Measurements from ENCODE around the gene CSNK1D. TPM values are rescaled to one million over a fixed set of nuclear protein-coding genes. Genes with fewer than 3 reads are reported as not detected.

Gene CSNK1D
- total and polyA plus RNA-seq, 4 donors = 72.7 to 160 (median 123) TPM

GRCh38 chr17:82253179-82253544 lies 20.3 kb downstream of the CSNK1D start:
- WGBS, 2 donors = 96 to 98% methylated on average over 12 of the region's 12 CpGs
- ATAC-seq (ENCODE audit: insufficient read depth, low FRiP score) (no peak), DNase-seq (no peak)
- Histone ChIP-seq H3K4me1 (ENCODE audit: control insufficient read depth in 5 of 5, insufficient read depth in 5 of 5, low read length in 5 of 5) (no peaks in the 10 kb centered on the region), H3K9me3 (ENCODE audit: control insufficient read depth in 4 of 4, insufficient read depth in 3 of 4, low read length in 3 of 4) (no peaks in the 10 kb centered on the region), H3K27me3 (ENCODE audit: control insufficient read depth in 3 of 3, insufficient read depth in 3 of 3, low read length in 2 of 3) (no peaks in the 10 kb centered on the region), H3K4me3 (no peak overlapping the region), H3K9ac (ENCODE audit: insufficient read depth in 1 of 2, low read length in 2 of 2) (no peak overlapping the region), H3K36me3 (ENCODE audit: control insufficient read depth in 4 of 4, insufficient read depth in 4 of 4, low read length in 4 of 4) (peaks cover 38 to 77% (median 61%) of the 10 kb centered on the region in 4 donors), H3K27ac (ENCODE audit: low read depth in 1 of 2, low read length in 1 of 2) (no peak overlapping the region)
- TF ChIP-seq CTCF (IDR thresholded peaks at IDR 0.05; ENCODE audit: control extremely low read depth, extremely low read depth) = no peak

DNA sequence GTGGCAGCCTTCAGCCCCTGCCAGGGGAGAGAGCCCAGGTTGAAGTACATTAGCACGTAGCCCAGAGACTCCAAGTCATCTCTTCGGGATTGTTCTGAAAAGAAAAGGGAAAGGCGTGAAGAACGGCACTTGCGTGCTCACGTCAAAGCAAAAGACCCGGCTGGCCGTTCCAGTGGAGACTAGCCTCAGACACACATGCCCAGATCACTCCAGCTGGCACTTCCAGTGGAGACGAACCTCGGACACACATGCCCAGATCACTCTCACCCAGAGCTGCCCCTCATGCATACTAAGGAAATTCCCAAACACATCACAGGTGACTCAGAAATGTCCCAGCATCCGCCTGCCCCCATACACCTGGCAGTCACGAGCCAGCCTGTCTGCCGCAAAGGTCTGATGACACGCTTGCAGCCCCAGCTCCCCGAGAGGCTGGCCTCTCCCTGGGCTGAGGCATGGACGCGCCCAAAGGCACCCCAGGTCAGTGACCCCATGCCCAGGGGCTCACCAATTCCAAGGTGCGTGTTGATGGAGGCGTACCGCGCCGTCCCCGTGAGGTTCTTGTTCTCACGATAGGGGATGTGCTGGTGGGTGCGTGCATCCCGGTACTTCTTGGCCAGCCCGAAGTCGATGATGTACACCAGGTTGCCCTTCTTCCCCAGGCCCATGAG lies 20.9 kb downstream of the CSNK1D start:
- no peaks in the 10 kb centered on the region for H3K27me3 ChIP-seq (ENCODE audit: control insufficient read depth in 3 of 3, insufficient read depth in 3 of 3, low read length in 2 of 3)
- 96 to 97% methylated on average over 28 of the region's 28 CpGs for WGBS, 2 donors
- H3K27ac ChIP-seq (ENCODE audit: low read depth in 1 of 2, low read length in 1 of 2) = no peak overlapping the region
- DNase-seq (no peak), ATAC-seq (ENCODE audit: insufficient read depth, low FRiP score) (no peak)
- no peak for TF ChIP-seq CTCF (IDR thresholded peaks at IDR 0.05; ENCODE audit: control extremely low read depth, extremely low read depth)
- H3K9ac ChIP-seq (ENCODE audit: insufficient read depth in 1 of 2, low read length in 2 of 2) = no peak overlapping the region
- no peaks in the 10 kb centered on the region for H3K4me1 ChIP-seq (ENCODE audit: control insufficient read depth in 5 of 5, insufficient read depth in 5 of 5, low read length in 5 of 5)
- no peaks in the 10 kb centered on the region for H3K9me3 ChIP-seq (ENCODE audit: control insufficient read depth in 4 of 4, insufficient read depth in 3 of 4, low read length in 3 of 4)
- peaks cover 38 to 79% (median 65%) of the 10 kb centered on the region in 4 donors for H3K36me3 ChIP-seq (ENCODE audit: control insufficient read depth in 4 of 4, insufficient read depth in 4 of 4, low read length in 4 of 4)
- no peak overlapping the region for H3K4me3 ChIP-seq

GRCh38 chr17:82250868-82251500 lies 22.5 kb downstream of the CSNK1D start:
- Histone ChIP-seq H3K27ac (ENCODE audit: low read depth in 1 of 2, low read length in 1 of 2) (no peak overlapping the region), H3K36me3 (ENCODE audit: control insufficient read depth in 4 of 4, insufficient read depth in 4 of 4, low read length in 4 of 4) (peaks cover 38 to 91% (median 60%) of the 10 kb centered on the region in 4 donors)
- 94 to 96% methylated on average over 25 of the region's 25 CpGs for WGBS, 2 donors

More at GRCh38 chr17:82250868-82251500, 22.5 kb downstream of the CSNK1D start:
- Histone ChIP-seq H3K4me1 (ENCODE audit: control insufficient read depth in 5 of 5, insufficient read depth in 5 of 5, low read length in 5 of 5) (peaks cover 0 to 5% (median 0%) of the 10 kb centered on the region in 5 donors), H3K9ac (ENCODE audit: insufficient read depth in 1 of 2, low read length in 2 of 2) (no peak overlapping the region), H3K4me3 (no peak overlapping the region), H3K27me3 (ENCODE audit: control insufficient read depth in 3 of 3, insufficient read depth in 3 of 3, low read length in 2 of 3) (no peaks in the 10 kb centered on the region), H3K9me3 (ENCODE audit: control insufficient read depth in 4 of 4, insufficient read depth in 3 of 4, low read length in 3 of 4) (no peaks in the 10 kb centered on the region)
- TF ChIP-seq CTCF (IDR thresholded peaks at IDR 0.05; ENCODE audit: control extremely low read depth, extremely low read depth) = no peak
- DNase-seq (no peak), ATAC-seq (ENCODE audit: insufficient read depth, low FRiP score) (no peak)
